ENCODE results near the gene CGB1. TPM values are rescaled to one million over a fixed set of nuclear protein-coding genes. Genes with fewer than 3 reads are reported as not detected.
"Not testable (repeated sequence)": the region's sequence is repeated elsewhere in the genome, so short reads cannot be mapped to it uniquely, and the experiment has no call there.

Gene CGB1
- not detected for total RNA-seq

DNA sequence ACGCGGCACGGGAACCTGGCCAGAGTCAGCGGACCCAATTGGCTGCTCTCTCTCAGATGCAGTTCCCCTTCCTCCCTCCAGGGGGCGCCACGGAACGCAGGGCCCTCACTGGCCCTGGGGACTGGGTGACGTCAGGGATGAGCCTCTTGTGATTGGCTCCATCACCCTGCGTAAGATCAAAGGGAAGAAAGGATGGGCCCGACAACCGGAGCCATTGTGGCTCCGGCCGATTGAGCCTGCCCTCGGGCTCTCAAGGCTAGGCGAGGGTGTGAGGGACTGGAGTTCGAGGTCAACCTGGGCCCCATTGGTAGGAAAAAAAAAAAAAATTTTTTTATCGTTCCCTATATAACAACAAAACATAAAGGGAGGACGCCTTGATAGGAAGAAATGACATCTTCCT lies at the start of gene CGB1:
TSS of gene CGB1 (minus strand) at position 81 of the 400 bp plus-strand sequence. CDS start 184 bp downstream, outside the sequence.
- not testable (repeated sequence) for DNase-seq (ENCODE audit: low spot score in 2 of 2); FAIRE-seq

DNA sequence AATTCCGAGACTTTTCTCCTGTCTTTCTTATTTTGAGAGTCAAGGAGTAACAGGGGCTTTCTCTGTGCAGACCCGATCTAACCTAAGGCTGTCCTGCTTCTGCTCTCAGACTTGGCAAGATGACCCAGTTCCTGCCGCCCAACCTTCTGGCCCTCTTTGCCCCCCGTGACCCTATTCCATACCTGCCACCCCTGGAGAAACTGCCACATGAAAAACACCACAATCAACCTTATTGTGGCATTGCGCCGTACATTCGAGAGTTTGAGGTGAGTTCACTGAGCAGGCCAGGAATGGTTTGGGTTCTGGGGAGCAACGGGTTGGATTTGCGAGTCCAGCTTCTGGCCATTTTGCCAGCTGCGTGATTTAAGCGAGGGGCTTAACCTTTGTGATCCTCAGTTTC lies 49.6 kb upstream of the CGB1 start:
- FAIRE-seq (no peak), DNase-seq (ENCODE audit: low spot score in 2 of 2) (no peak)

DNA sequence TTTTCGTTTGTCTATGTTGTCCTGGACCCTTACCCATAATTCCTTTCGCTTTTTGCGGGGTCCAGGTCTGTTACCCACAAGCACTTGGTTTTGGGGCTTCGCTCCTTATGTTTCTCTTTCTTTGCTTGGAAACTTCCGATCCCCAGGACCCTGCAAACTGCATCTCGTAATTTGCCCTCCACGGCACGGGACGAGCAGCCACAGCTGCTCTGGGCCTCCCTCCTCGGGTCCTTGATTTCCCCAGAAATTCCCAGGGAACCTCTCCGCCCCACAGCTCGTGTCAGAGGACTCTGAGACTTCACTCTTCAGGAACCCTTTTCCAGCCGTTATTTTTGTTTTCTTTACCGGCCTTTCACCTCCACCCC lies 49.2 kb upstream of the CGB1 start:
- FAIRE-seq (no peak), DNase-seq (ENCODE audit: low spot score in 2 of 2) (no peak)

DNA sequence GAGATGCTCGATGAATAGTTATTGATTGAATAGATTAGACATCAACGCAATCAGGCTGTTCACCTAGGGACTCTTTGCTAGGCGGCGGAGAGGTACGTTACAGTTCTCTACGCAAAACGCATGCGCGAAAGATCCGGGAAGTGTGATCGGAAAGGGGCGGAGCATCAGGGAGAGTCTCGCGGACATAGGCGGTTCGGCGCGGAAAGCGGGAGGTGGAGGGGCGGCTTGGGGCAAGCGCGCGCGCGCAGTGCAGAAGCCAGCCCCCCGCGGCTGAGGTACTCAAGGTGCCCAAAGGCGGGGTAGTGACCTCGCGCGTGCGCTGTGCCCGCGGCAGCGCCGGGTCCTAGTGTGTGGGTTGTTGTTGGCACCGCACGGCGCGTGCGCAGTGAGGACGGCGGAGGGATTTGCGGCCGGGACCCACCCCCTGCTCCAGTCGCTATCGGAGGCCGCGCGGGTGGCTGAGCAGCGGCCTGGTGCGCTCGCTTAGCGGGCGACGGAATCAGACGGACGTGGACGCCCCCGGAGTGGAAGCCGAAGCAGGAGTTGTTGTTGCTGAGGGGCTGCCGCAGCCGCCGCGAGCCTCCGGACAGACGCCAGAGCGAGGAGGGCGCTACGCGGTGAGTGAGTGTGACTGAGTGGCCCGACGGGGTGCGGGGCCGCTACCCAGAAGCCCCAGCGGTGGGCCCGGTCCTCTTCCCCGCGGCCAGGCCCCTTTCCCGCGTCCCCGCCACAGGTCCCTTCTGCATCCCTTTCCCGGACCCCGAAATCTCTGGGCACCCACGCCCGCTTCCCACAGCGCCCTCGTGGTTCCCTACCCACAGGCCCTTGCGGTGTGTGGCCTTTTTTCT lies 48.5 kb upstream of the CGB1 start, which contains the start of gene SNRNP70:
TSS of gene SNRNP70 (plus strand) at position 432 of the 848 bp plus-strand sequence. CDS start 964 bp downstream, outside the sequence.
- no peak for FAIRE-seq

DNA sequence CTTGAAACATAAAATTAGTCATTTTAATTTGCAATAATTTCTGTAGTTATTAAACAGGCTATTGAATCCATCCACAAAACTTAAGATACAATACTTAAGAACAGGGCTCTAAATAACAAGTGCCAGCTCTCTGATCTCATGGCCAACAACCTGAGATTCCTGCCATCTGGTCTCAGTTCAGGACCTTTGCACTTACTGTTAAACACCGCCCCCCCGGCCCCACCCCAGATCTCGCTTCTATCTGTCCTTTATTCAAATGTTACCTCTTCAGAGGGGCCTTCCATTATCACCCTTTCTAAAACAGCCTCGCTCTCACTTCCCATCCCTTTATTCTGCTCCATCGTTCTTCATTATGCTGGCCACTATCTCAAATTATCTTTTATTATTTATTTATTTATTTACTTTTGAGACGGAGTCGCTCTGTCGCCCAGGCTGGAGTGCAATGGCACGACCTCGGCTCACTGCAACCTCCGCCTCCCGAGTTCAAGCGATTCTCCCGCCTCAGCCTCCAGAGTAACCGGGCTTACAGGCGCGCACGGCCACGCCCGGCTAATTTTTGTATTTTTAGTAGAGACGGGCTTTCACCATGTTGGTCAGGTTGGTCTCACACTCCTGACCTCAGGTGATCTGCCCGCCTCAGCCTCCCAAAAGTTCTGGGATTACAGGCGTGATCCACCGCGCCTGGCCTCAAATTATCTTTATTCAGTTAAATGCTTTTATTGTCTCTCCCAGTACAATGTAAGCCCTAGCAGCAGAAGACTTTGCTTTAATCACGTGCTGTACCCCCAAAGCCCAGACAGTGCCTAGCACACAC lies 47.7 kb upstream of the CGB1 start:
- DNase-seq (ENCODE audit: low spot score in 2 of 2) (no peak), FAIRE-seq (no peak)

More for the DNA sequence above, 48.5 kb upstream of the CGB1 start, which contains the start of gene SNRNP70:
- DNase-seq (ENCODE audit: low spot score in 2 of 2): peak; percentile 97 to 99

DNA sequence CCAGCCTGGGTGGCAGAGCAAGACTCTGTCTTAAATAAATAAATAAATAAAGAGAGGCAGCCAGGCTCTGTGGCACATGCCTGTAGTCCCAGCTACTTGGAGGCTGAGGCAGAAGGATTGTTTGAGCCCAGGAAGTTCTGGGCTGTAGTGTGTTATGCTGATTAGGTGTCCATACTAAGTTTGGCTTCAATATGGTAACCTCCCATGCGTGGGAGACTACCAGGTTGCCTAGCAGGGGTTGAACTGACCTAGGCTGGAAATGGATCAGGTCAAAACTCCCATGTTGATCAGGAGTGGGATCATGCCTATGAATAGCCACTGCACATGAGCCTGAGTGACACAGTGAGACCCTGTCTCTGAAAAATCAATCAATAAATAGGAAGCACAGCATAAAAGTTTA lies 44.6 kb upstream of the CGB1 start:
- no peak for DNase-seq (ENCODE audit: low spot score in 2 of 2)
- FAIRE-seq: no peak

DNA sequence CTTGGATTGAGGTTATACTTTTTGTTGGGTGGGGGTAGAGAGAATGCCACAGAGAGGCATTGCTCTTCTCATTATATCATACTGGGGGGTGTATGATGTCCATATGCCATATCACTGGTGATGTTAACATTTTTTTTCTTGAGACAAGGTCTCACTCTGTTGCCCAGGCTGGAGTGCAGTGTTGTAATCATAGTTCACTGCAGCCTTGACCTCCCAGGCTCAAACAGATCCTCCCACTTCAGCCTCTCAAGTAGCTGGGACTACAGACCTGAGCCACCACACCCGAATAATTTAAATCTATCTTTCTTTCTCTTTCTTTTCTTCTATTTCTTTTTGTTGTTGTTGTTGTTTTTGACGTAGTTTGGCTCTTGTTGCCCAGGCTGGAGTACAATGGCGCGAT lies 43.7 kb upstream of the CGB1 start:
- DNase-seq (ENCODE audit: low spot score in 2 of 2) (no peak), FAIRE-seq (no peak)

DNA sequence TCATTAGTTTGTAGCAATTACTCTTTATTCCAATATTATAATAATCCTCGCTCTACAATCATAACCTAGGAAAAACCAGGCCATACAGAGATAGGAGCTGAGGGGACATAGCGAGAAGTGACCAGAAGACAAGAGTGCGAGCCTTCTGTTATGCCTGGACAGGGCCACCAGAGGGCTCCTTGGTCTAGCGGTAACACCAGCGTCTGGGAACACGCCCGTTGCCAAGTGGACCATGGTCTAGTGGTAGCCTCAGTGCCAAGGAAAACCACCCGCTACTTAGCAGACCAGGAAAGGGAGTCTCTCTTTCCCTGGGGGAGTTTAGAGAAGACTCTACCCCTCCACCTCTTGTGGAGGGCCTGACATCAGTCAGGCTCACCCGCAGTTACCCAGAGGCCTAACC lies 38.2 kb upstream of the CGB1 start:
- DNase-seq (ENCODE audit: low spot score in 2 of 2); FAIRE-seq: not testable (repeated sequence)

DNA sequence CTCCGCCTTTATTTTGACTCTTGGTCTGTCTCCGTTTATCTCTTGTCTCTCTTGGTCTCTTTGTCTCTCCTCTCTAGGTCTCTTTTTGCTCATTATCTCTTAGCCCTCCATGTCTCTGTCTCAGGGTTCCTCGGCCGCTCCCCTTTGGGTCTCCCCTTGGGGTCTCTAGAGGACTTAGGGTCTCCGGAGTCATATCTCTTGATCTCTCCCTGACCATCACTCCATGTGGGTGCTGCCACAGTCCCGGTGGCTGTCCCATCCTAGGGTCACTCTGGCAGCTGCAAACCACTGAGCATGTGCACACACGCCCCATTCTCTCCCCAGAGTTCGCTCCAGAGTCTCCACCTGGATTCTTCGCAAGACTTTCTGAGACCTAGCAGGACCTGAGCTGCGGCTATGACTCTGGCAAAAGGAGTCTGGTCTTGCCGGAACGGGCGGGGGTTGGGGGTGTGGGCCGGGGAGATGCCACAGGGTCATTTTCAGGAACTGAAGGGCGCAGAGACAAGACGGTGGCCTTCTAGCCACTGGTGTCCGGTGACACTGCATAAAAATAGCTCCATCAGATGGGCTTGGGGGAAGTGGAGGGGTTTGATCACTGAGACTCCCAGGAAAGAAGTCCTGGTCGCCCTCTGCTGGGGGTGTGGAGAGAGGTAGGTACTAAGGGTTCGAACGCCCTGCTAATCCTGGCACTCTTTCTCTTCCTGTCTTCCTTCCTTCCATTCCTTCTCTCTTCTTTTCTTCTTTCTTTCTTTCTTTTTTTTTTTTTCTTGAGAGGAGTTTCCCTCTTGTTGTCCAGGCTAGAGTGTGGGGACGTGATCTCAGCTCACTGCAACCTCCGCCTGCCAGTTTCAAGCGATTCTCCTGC lies 37.1 kb upstream of the CGB1 start:
- DNase-seq (ENCODE audit: low spot score in 2 of 2): no peak
- FAIRE-seq: no peak

DNA sequence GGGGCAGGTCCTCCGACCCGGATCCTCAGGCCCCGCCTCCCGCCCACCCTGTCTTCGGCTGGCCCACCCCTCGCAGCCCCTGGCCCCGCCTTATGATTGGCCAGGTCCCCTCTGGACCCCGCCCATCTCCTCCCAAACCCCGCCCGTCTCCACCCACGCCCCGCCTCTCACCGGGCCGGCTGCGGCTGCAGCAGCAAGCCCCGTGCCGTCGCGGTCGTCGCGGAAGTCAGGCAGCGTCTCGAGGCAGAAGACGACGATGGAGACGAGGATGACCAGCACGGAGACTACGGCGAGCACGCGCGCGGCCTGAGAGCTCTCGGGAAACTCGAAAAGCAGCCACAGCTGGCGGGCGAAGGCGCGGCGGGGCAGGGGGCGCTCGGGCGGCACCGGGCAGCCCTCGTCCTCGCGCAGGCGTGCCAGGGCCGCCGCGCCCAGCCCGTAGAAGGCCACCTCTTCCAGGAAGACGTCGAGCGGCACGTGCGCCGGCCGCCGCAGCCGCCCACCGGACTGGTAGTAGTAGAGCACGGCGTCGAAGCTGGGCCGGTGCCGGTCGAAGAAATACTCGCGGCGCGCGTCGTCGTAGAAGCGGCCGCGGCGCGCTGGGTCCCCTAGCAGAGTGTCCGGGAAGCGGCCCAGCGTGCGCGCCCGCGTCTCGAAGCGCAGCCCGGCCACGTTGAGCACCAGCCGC lies 35.3 kb upstream of the CGB1 start:
- FAIRE-seq (no peak), DNase-seq (ENCODE audit: low spot score in 2 of 2) (no peak)

DNA sequence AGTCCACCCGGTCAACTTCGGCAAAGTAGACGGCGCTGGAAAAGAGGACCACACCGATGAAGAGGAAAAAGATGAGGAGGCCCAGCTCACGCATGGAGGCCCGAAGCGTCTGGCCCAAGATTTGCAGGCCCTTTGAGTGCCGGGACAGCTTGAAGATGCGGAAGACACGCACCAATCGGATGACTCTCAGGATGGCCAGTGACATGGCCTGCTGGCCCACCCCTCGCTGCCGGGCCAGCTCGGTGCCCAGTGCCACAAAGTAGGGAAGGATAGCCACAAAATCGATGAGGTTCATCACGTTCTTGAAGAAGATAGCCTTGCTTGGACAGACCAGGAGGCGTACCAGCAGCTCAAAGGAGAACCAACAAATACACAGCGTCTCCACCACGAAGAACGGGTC lies 33.7 kb upstream of the CGB1 start:
- DNase-seq (ENCODE audit: low spot score in 2 of 2) (no peak), FAIRE-seq (no peak)

DNA sequence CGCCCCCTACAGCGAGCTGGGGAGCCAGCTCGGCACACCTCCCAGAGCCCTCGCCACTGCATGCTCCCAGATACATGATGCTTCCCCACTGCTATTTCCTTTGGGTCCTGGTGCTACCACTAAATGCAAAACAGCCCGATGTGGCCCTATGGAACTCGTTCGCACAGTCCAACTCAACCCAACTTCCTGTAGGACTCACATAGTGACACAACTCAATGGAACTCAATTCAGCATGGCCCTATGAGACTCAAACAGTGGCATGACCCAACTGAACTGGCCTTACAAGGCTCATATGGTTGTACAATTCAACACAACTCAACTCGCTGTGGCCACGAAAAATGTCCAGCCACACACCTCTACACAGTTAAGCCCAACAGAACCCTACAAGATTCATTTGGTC lies 32.3 kb upstream of the CGB1 start:
- no peak for FAIRE-seq
- no peak for DNase-seq (ENCODE audit: low spot score in 2 of 2)

DNA sequence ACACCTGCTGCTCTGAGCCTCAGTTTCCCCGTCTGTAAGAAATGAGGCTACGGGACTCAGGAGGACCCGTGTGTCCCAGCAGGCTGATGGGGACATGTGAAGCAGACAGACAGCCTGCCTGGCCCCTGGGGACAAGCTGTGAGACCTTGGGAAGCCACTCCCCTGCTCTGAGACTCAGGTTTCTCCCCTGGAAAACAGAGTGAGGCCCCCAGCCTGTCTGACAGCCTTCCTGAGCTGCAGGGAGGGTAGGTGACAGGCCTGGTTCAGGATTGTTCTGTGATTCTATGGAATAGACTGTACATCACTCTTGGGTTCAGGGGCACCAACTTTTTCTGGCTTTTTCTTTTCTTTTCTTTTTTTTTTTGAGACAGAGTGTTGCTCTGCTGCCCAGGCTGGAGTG lies 30.9 kb upstream of the CGB1 start:
- FAIRE-seq (no peak), DNase-seq (ENCODE audit: low spot score in 2 of 2) (peak in 1 of 2 donors; percentile 33)

DNA sequence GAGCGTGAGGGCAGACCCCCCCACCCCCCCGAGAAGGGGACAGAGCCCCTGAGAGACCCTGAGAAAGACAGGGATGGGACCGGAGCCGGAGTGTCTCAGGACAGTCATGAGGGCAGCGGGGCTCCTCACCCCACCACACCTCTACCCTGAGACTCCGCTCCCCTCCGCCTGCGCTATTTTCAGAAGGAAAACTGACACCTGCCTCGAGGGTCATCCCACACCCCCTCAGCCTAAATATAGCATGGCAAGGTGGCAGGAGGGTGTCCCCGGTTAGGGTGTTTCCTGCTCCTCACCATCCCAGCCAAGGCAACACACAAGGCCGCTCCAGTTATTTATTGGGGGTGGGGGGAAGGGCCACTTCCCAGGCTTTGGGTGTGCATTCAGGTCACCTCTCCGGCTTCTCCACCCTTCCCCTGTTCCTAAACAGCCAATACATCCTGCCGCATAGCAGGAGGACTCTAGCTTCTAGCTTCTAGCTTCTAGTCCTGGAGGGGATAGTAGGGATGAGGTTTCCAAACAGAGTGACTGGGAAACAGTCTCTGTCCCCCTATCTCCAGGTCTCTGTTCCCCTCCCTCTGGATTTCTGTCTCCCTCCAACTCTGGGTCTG lies 29.3 kb upstream of the CGB1 start:
- FAIRE-seq: no peak
- DNase-seq (ENCODE audit: low spot score in 2 of 2): peak in 1 of 2 donors; percentile 31

DNA sequence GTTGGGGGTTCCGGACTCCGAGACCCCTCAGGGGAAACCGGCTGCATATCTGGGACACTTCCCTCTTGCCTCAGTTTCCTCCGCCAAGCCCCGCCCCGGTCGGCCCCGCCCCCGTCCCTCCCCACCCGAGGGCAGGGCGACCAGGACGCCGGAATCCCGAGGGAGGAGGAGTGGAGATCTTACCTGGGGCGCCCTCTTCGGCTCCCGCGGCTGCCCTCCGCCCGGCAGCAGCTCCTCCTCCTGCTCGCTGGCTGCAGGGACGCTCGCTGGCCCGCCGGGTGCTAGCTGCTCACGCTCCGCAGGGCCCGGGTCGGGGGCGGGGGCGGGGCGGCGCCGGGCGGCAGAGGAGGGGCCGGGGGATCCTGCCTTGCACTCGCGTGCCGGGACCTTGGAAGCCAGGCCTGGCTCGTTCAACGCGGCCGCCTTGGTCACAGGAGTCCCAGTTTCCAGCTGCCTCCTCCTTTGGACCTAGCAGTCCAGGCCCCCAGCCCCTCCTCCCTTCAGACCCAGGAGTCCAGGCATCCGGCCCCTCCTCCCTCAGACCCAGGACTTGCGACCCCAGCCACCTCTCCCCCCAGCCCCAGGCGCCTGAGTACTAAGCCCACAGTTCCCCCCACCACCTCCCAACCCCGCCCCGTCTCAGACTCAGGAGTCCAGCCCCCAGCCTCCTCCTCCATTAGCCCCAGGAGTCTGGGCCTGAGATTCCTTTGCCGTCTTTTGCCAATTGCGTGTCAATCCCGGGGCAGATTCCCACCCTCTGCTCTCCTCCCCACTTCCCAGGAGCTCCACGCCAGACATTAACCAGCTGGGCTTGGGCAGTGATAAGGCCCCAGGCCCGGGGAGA lies 28.3 kb upstream of the CGB1 start, which contains the start of gene NTF4:
TSS of gene NTF4 (minus strand) at position 51 of the 844 bp plus-strand sequence. CDS start 2,821 bp downstream, outside the sequence.
- FAIRE-seq (no peak), DNase-seq (ENCODE audit: low spot score in 2 of 2) (peak in 1 of 2 donors; percentile 31)

DNA sequence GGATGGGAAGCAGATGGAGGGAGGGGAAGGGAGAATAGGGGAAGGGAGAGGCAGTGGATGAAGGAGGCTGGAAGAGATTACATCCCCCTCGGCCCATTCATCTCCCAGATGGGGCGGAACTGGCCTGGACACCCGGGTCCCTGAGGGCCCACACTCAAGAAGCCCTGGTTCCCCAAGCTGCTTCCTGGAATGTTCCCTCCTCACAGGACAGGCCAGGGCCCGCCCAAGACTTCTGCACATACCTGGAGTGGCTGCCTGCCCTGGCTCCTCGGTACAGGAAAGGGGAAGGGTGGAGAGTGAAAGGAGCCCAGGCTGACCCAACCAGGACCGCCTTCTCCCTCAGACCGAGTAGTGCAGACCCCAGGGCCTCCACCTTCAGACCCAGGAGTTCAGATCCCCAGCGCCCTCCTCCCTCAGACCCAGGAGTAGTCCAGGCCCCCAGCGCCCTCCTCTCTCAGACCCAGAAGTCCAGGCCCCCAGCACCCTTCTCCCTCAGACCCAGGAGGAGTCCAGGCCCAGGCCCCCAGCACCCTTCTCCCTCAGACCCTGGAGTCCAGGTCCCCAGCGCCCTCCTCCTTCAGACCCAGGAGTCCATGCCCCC lies 27.4 kb upstream of the CGB1 start:
- DNase-seq (ENCODE audit: low spot score in 2 of 2) (no peak), FAIRE-seq (no peak)

DNA sequence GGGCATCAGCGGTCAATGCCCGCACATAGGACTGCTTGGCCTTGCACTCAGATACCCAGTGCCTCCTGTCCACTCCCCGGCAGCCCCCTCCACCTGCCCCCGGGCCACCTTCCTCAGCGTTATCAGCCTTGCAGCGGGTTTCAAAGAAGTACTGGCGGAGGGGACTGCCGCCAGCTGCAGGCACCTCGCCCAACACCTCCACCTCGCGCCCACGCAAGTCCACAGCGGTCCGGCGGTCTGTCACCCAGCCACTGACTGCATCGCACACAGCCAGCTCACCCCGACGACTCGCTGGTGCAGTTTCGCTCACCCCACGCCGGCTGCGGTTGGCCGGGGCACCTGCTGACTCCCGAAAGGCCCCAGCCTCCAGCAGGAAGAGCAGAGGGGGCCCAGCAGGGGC lies 24.8 kb upstream of the CGB1 start:
- FAIRE-seq (no peak), DNase-seq (ENCODE audit: low spot score in 2 of 2) (no peak)

DNA sequence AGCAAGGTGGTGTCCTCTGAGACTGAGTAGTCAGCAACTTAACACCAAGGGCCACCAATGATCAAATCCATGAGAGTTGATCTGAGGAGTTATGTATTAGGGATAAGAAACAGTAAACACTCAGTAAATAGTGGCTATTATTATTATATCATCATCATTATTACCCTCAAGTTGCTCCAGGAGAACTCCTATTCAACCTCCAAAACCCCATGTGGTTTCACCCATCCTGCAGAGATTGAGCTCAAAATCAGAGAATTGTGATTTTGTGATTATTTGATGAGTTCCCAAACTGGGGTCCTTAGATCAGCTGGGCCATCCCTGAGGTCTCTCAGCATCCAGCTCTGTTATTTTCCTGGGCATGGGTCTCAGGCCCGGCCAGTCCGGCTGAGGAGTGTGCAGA lies 24.3 kb upstream of the CGB1 start:
- DNase-seq (ENCODE audit: low spot score in 2 of 2) (no peak), FAIRE-seq (no peak)

Measured in frontal cortex (tissue), 4 donors.